ENCODE data around the gene TEX38. TPM values are rescaled to one million over a fixed set of nuclear protein-coding genes. Genes with fewer than 3 reads are reported as not detected.
"Not testable (repeated sequence)": the region's sequence is repeated elsewhere in the genome, so short reads cannot be mapped to it uniquely, and the experiment has no call there.

The TEX38 gene
- total RNA-seq, 1 donor from 2014 or later = not detected

- no peak overlapping the region for H3K4me3 Mint-ChIP-seq (ENCODE audit: unreplicated experiment)
- peaks cover 41% of the 10 kb centered on the region for H3K36me3 Mint-ChIP-seq (ENCODE audit: unreplicated experiment)
- H3K27ac Mint-ChIP-seq (ENCODE audit: unreplicated experiment) = no peak overlapping the region
- no peak for TF ChIP-seq CTCF (IDR thresholded peaks at IDR 0.05)
- no peaks in the 10 kb centered on the region for H3K27me3 Mint-ChIP-seq (ENCODE audit: unreplicated experiment)
- no peaks in the 10 kb centered on the region for H3K9me3 Mint-ChIP-seq (ENCODE audit: unreplicated experiment)
- no peak for DNase-seq (ENCODE audit: extremely low spot score, unreplicated experiment)
- H3K4me1 Mint-ChIP-seq (ENCODE audit: unreplicated experiment) = peaks cover 2% of the 10 kb centered on the region
Observed at GRCh38 chr1:46692811-46693770, 21.4 kb downstream of the TEX38 start.

GRCh38 chr1:46694676-46695075, 23.0 kb downstream of the TEX38 start:
- not testable (repeated sequence) for H3K27ac Mint-ChIP-seq (ENCODE audit: unreplicated experiment); H3K4me1 Mint-ChIP-seq (ENCODE audit: unreplicated experiment); DNase-seq (ENCODE audit: extremely low spot score, unreplicated experiment); H3K9me3 Mint-ChIP-seq (ENCODE audit: unreplicated experiment); H3K27me3 Mint-ChIP-seq (ENCODE audit: unreplicated experiment); H3K4me3 Mint-ChIP-seq (ENCODE audit: unreplicated experiment)
- H3K36me3 Mint-ChIP-seq (ENCODE audit: unreplicated experiment) = peaks cover 29% of the 10 kb centered on the region

GRCh38 chr1:46697053-46697452, 25.4 kb downstream of the TEX38 start:
- H3K27me3 Mint-ChIP-seq (ENCODE audit: unreplicated experiment) = no peaks in the 10 kb centered on the region
- H3K9me3 Mint-ChIP-seq (ENCODE audit: unreplicated experiment) = no peaks in the 10 kb centered on the region
- H3K36me3 Mint-ChIP-seq (ENCODE audit: unreplicated experiment) = peaks cover 22% of the 10 kb centered on the region
- DNase-seq (ENCODE audit: extremely low spot score, unreplicated experiment) = no peak
- H3K4me3 Mint-ChIP-seq (ENCODE audit: unreplicated experiment) = no peak overlapping the region
- H3K27ac Mint-ChIP-seq (ENCODE audit: unreplicated experiment) = no peak overlapping the region
- TF ChIP-seq CTCF (IDR thresholded peaks at IDR 0.05) = no peak
- peaks cover 2% of the 10 kb centered on the region for H3K4me1 Mint-ChIP-seq (ENCODE audit: unreplicated experiment)

- peaks cover 22% of the 10 kb centered on the region for H3K36me3 Mint-ChIP-seq (ENCODE audit: unreplicated experiment)
- no peaks in the 10 kb centered on the region for H3K27me3 Mint-ChIP-seq (ENCODE audit: unreplicated experiment)
- H3K27ac Mint-ChIP-seq (ENCODE audit: unreplicated experiment) = no peak overlapping the region
- H3K9me3 Mint-ChIP-seq (ENCODE audit: unreplicated experiment) = no peaks in the 10 kb centered on the region
- no peak for TF ChIP-seq CTCF (IDR thresholded peaks at IDR 0.05)
- no peak overlapping the region for H3K4me3 Mint-ChIP-seq (ENCODE audit: unreplicated experiment)
- peaks cover 2% of the 10 kb centered on the region for H3K4me1 Mint-ChIP-seq (ENCODE audit: unreplicated experiment)
- no peak for DNase-seq (ENCODE audit: extremely low spot score, unreplicated experiment)
Observed at GRCh38 chr1:46699666-46700065, 28.0 kb downstream of the TEX38 start.

GRCh38 chr1:46703927-46704641, 32.4 kb downstream of the TEX38 start:
- TF ChIP-seq CTCF (IDR thresholded peaks at IDR 0.05) = no peak
- no peak overlapping the region for H3K27ac Mint-ChIP-seq (ENCODE audit: unreplicated experiment)
- H3K36me3 Mint-ChIP-seq (ENCODE audit: unreplicated experiment) = peaks cover 34% of the 10 kb centered on the region
- no peaks in the 10 kb centered on the region for H3K9me3 Mint-ChIP-seq (ENCODE audit: unreplicated experiment)
- no peaks in the 10 kb centered on the region for H3K27me3 Mint-ChIP-seq (ENCODE audit: unreplicated experiment)
- no peak overlapping the region for H3K4me3 Mint-ChIP-seq (ENCODE audit: unreplicated experiment)
- no peaks in the 10 kb centered on the region for H3K4me1 Mint-ChIP-seq (ENCODE audit: unreplicated experiment)
- DNase-seq (ENCODE audit: extremely low spot score, unreplicated experiment) = no peak
